Measurements from ENCODE around the gene REM1. TPM values are rescaled to one million over a fixed set of nuclear protein-coding genes. Genes with fewer than 3 reads are reported as not detected.

REM1 gene
- polyA plus RNA-seq, 1 donor from 2014 or later: not detected

Other genes with a start within 250 kb of the REM1 start
- gene DEFB115, start 217.6 kb upstream of the REM1 start, polyA plus RNA-seq: not detected in 2 replicates
- gene DEFB116, start 166.7 kb upstream of the REM1 start, polyA plus RNA-seq: not detected in 2 replicates
- not detected in 2 replicates for gene DEFB118, start 106.7 kb upstream of the REM1 start, polyA plus RNA-seq
- not detected in 2 replicates for gene DEFB119, start 84.7 kb upstream of the REM1 start, polyA plus RNA-seq
- not detected in 2 replicates for gene DEFB121, start 69.1 kb upstream of the REM1 start, polyA plus RNA-seq
- gene DEFB123, start 34.7 kb upstream of the REM1 start, polyA plus RNA-seq: not detected in 2 replicates
- not detected in 2 replicates for gene DEFB124, start 161 bp upstream of the REM1 start, polyA plus RNA-seq
- gene HM13, start 39.2 kb downstream of the REM1 start, polyA plus RNA-seq: 93.1 and 95.4 TPM in 2 replicates
- gene ID1, start 130.0 kb downstream of the REM1 start, polyA plus RNA-seq: 26.3 and 30.6 TPM in 2 replicates
- gene COX4I2, start 162.6 kb downstream of the REM1 start, polyA plus RNA-seq: not detected in 2 replicates
- gene BCL2L1, start 247.6 kb downstream of the REM1 start, polyA plus RNA-seq: 125 and 134 TPM in 2 replicates